Sigmoid colon (tissue), 7 donors: Measurements from ENCODE around the gene TMEM258. TPM values are rescaled to one million over a fixed set of nuclear protein-coding genes. Genes with fewer than 3 reads are reported as not detected.

Experiments
- DNase-seq: peaks from one replicate; pipeline ENCODE4 v3.0.0-alpha.2; 2019
- H3K27ac ChIP-seq, 4 donors: fragments of 200-600 bp; sonication (generic); one replicate each; pipeline ENCODE4 v1.5.1; 2016 to 2019; ENCODE audit warnings: mild to moderate bottlenecking in 1 of 4
- H3K27me3 ChIP-seq, 3 donors: fragments of 200-600 bp; sonication (generic); one replicate each; pipeline ENCODE4 v1.5.1; 2019; ENCODE audit warnings: mild to moderate bottlenecking in 1 of 3
- H3K36me3 ChIP-seq, 4 donors: fragments of 200-600 bp; sonication (generic); one replicate each; pipeline ENCODE4 v1.5.1; 2016 to 2019
- H3K4me1 ChIP-seq, 4 donors: fragments of 200-600 bp; sonication (generic); one replicate each; pipeline ENCODE4 v1.5.1; 2017 to 2019
- H3K4me3 ChIP-seq, 4 donors: fragments of 200-600 bp; sonication (generic); one replicate each; pipeline ENCODE4 v1.5.1; 2017 to 2019; ENCODE audit warnings: mild to moderate bottlenecking in 2 of 4, moderate library complexity in 1 of 4
- H3K9me3 ChIP-seq, 4 donors: fragments of 200-600 bp in 3 of 4; sonication (generic) in 3 of 4; one replicate each; pipeline versions ENCODE4 v1.5.1 to v1.6.1; 2013 to 2019
- CTCF ChIP-seq, 4 experiments: fragments of 450-650 bp in 3 of 4; fragments of 200-600 bp in 1 of 4; IDR thresholded peaks; one replicate each; pipeline ENCODE4 v1.5.1; 2016 to 2019; ENCODE audit warnings: antibody characterized with exemption in 4 of 4, mild to moderate bottlenecking in 3 of 4, moderate library complexity in 2 of 4
- EP300 ChIP-seq, 4 donors: sonication (generic); formaldehyde crosslinking; IDR thresholded peaks; one replicate each; pipeline ENCODE4 v1.6.1; 2017; ENCODE audit warnings: antibody characterized with exemption in 4 of 4
- POLR2A ChIP-seq, 2 donors: fragments of 450-650 bp; IDR thresholded peaks; one replicate each; pipeline ENCODE4 v1.6.1; 2016; ENCODE audit warnings: antibody characterized with exemption in 2 of 2, mild to moderate bottlenecking in 2 of 2, moderate library complexity in 2 of 2
- POLR2AphosphoS5 ChIP-seq, 4 donors: sonication (generic); formaldehyde crosslinking; IDR thresholded peaks; one replicate each; pipeline ENCODE4 v1.6.1; 2017; ENCODE audit warnings: antibody characterized with exemption in 4 of 4
- WGBS, 2 donors: extraction: QIAGEN DNeasy Blood & Tissue Kit; methylation state at CpG; one replicate each; pipeline ENCODE4 v1.1.7; 2013; 5-methylcytosine and 5-hydroxymethylcytosine counted together
- intact Hi-C: fragments of 100-400 bp; cut with DNase I; formaldehyde crosslinking; loops from one replicate; pipeline ENCODE4 v1.15.1; 2023
- polyA plus RNA-seq, 3 donors: library from polyadenylated mRNA; stranded (reverse); fragments of 200-250 nt; gene quantifications; one replicate each; pipeline ENCODE4 v1.2.3, GENCODE V29; 2013
- total RNA-seq, 4 donors: library from RNA; depleted of rRNA; stranded (reverse); fragments of >200 nt; gene quantifications; one replicate each; pipeline ENCODE4 v1.1.0, GENCODE V29; 2016
- donor health status: healthy with polysubstance abuse.
- donor health status: Bipolar disorder and iron deficiency.
- donor health status: healthy.

The TMEM258 gene
- total and polyA plus RNA-seq, 7 donors, result 39.9 to 224 (median 64.7) TPM

GRCh38 chr11:61765550-61766253 is 26.7 kb downstream of the TMEM258 start:
- no peak for DNase-seq
- H3K27ac ChIP-seq, result no peak overlapping the region
- intact Hi-C loops, result no loop called here
- no peaks in the 10 kb centered on the region for H3K36me3 ChIP-seq
- H3K9me3 ChIP-seq, result no peaks in the 10 kb centered on the region
- no peak overlapping the region for H3K4me3 ChIP-seq
- no peak for TF ChIP-seq POLR2A (IDR thresholded peaks at IDR 0.05)
- no peak for TF ChIP-seq POLR2AphosphoS5 (IDR thresholded peaks at IDR 0.05)
- no peak for TF ChIP-seq EP300 (IDR thresholded peaks at IDR 0.05)
- no peak for TF ChIP-seq CTCF (IDR thresholded peaks at IDR 0.05)
- no peaks in the 10 kb centered on the region for H3K4me1 ChIP-seq
- H3K27me3 ChIP-seq, result peaks cover 0 to 38% (median 0%) of the 10 kb centered on the region in 3 donors
- 90 to 91% methylated on average over 26 of the region's 26 CpGs for WGBS, 2 donors

- 76 to 77% methylated on average over 22 of the region's 22 CpGs for WGBS, 2 donors
- no peak for DNase-seq
- no peak overlapping the region for H3K27ac ChIP-seq
Measured at GRCh38 chr11:61764606-61765260, 27.7 kb downstream of the TMEM258 start.

GRCh38 chr11:61763930-61764605 is 28.3 kb downstream of the TMEM258 start:
- Histone ChIP-seq H3K9me3 (no peaks in the 10 kb centered on the region), H3K4me3 (no peak overlapping the region), H3K36me3 (no peaks in the 10 kb centered on the region), H3K27me3 (peaks cover 0 to 31% (median 0%) of the 10 kb centered on the region in 3 donors), H3K27ac (no peak overlapping the region), H3K4me1 (no peaks in the 10 kb centered on the region)
- no peak for DNase-seq
- intact Hi-C loops, result no loop called here
- no peak for TF ChIP-seq POLR2A (IDR thresholded peaks at IDR 0.05)
- no peak for TF ChIP-seq POLR2AphosphoS5 (IDR thresholded peaks at IDR 0.05)
- TF ChIP-seq EP300 (IDR thresholded peaks at IDR 0.05), result no peak
- no peak for TF ChIP-seq CTCF (IDR thresholded peaks at IDR 0.05)
- 81 to 85% methylated on average over 23 of the region's 23 CpGs for WGBS, 2 donors

More at GRCh38 chr11:61764606-61765260, 27.7 kb downstream of the TMEM258 start:
- TF ChIP-seq POLR2A (IDR thresholded peaks at IDR 0.05) (no peak), EP300 (IDR thresholded peaks at IDR 0.05) (no peak), POLR2AphosphoS5 (IDR thresholded peaks at IDR 0.05) (no peak), CTCF (IDR thresholded peaks at IDR 0.05) (no peak)
- no peaks in the 10 kb centered on the region for H3K9me3 ChIP-seq
- no peaks in the 10 kb centered on the region for H3K36me3 ChIP-seq
- intact Hi-C loops, result no loop called here
- no peaks in the 10 kb centered on the region for H3K4me1 ChIP-seq
- H3K27me3 ChIP-seq, result peaks cover 0 to 38% (median 0%) of the 10 kb centered on the region in 3 donors
- H3K4me3 ChIP-seq, result no peak overlapping the region

GRCh38 chr11:61762798-61763197 is 29.6 kb downstream of the TMEM258 start:
- Histone ChIP-seq H3K9me3 (no peaks in the 10 kb centered on the region), H3K4me3 (no peak overlapping the region), H3K4me1 (no peaks in the 10 kb centered on the region), H3K27me3 (peaks cover 0 to 27% (median 0%) of the 10 kb centered on the region in 3 donors), H3K36me3 (no peaks in the 10 kb centered on the region), H3K27ac (no peak overlapping the region)
- no peak for TF ChIP-seq EP300 (IDR thresholded peaks at IDR 0.05)
- WGBS, 2 donors, result 54 to 81% methylated on average over 15 of the region's 15 CpGs
- DNase-seq, result no peak
- intact Hi-C loops, result no loop called here

- Histone ChIP-seq H3K4me3 (no peak overlapping the region), H3K27ac (no peak overlapping the region), H3K9me3 (no peaks in the 10 kb centered on the region), H3K36me3 (no peaks in the 10 kb centered on the region), H3K27me3 (peaks cover 0 to 27% (median 0%) of the 10 kb centered on the region in 3 donors), H3K4me1 (no peaks in the 10 kb centered on the region)
- 79 to 91% methylated on average over 10 of the region's 10 CpGs for WGBS, 2 donors
- TF ChIP-seq POLR2A (IDR thresholded peaks at IDR 0.05) (no peak), CTCF (IDR thresholded peaks at IDR 0.05) (no peak), EP300 (IDR thresholded peaks at IDR 0.05) (no peak)
- intact Hi-C loops, result no loop called here
- no peak for DNase-seq
Measured at GRCh38 chr11:61762223-61762615, 30.2 kb downstream of the TMEM258 start.
